NCI-H2227 (cell line): ENCODE data around the gene SPAG9.

Experiments
- DNase-seq: peaks from one replicate; lab custom pipeline; 2025; ENCODE audit not compliant: unreplicated experiment; lab: John Stamatoyannopoulos, UW

SPAG9 gene

GRCh38 chr17:50919321-50920040 lies 201.2 kb downstream of the SPAG9 start:
- DNase-seq, result peak; percentile 96

GRCh38 chr17:50918933-50919296 lies 201.8 kb downstream of the SPAG9 start:
- peak; percentile 30 for DNase-seq

- no peak for DNase-seq
Measured at GRCh38 chr17:50918071-50918932, 202.4 kb downstream of the SPAG9 start.

- DNase-seq, result no peak
Measured at GRCh38 chr17:50917418-50917743, 203.3 kb downstream of the SPAG9 start.

GRCh38 chr17:50916708-50917417 lies 203.8 kb downstream of the SPAG9 start:
- no peak for DNase-seq

GRCh38 chr17:50916026-50916707 lies 204.5 kb downstream of the SPAG9 start:
- no peak for DNase-seq

GRCh38 chr17:50914505-50915063 lies 206.1 kb downstream of the SPAG9 start:
- DNase-seq, result no peak

GRCh38 chr17:50913120-50913519 lies 207.5 kb downstream of the SPAG9 start:
- DNase-seq, result no peak
